Nephron progenitor cell (in vitro differentiated cells): Measurements from ENCODE around the gene KNDC1.
A peak's percentile ranks its signal among the peaks of the same experiment; 100 is the strongest.

Source experiments
- DNase-seq: peaks from one replicate; pipeline ENCODE4 v3.0.0; 2021
- H3K27ac Mint-ChIP-seq: 2 replicates; pipeline ENCODE4 v1.8.0; 2021; ENCODE audit warnings: mild to moderate bottlenecking, moderate library complexity, mixed read lengths
- H3K27me3 Mint-ChIP-seq: 2 replicates; pipeline ENCODE4 v1.8.0; 2021; ENCODE audit warnings: mild to moderate bottlenecking, low read depth, mixed read lengths; ENCODE audit not compliant: poor library complexity
- H3K36me3 Mint-ChIP-seq: 2 replicates; pipeline ENCODE4 v1.8.0; 2021; ENCODE audit warnings: low read depth, mixed read lengths
- H3K4me1 Mint-ChIP-seq: 2 replicates; pipeline ENCODE4 v1.8.0; 2021; ENCODE audit warnings: mixed read lengths
- H3K4me3 Mint-ChIP-seq: 2 replicates; pipeline ENCODE4 v1.8.0; 2021; ENCODE audit warnings: mild to moderate bottlenecking, moderate library complexity, mixed read lengths
- H3K9me3 Mint-ChIP-seq: 2 replicates; pipeline ENCODE4 v1.8.0; 2021; ENCODE audit warnings: mild to moderate bottlenecking, moderate library complexity, mixed read lengths
- TF ChIP-seq, protein P1 (sequence below): fragments of 200-600 bp; sonication (generic); IDR thresholded peaks from 2 replicates; pipeline ENCODE4 v1.5.0; 2021; ENCODE audit warnings: antibody characterized with exemption

Gene KNDC1

DNA sequence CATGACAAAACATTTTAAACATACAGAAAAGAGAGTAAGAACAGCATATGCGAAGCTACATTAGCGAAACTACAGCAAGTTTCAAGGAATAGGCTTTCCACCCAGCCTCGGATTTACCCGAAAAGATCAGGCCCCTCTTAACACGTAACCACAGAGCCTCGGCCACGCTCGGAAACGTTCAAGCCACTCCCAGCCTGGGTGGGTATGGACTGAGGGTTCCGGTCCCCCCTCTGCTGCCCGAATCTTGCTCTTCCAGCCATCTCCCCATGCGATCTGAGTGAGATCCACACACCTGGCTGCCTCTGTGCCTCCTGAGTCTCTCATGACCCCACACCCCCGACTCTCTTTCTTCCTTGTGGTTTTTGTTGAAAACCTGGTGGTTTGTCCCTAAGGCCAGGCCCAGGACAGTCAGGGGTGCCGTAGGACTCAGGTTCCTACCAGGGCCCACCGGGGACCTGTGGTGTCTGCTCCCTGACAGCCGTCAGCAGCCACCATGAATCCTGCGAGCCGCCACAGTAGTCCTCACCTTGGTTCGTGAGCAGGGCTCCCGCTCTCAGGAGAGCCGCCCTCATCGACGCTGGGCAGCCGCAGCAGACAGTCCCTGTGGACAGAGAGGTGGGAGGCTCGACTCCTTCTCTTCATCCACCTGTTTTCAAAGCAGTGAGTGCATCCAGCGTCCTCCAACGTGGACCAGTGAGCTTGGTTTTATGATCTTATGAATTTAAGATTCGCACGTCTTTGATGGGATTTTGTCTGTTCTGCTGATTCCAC is 18.5 kb downstream of the KNDC1 start:
- peaks cover 21% of the 10 kb centered on the region for H3K9me3 Mint-ChIP-seq

DNA sequence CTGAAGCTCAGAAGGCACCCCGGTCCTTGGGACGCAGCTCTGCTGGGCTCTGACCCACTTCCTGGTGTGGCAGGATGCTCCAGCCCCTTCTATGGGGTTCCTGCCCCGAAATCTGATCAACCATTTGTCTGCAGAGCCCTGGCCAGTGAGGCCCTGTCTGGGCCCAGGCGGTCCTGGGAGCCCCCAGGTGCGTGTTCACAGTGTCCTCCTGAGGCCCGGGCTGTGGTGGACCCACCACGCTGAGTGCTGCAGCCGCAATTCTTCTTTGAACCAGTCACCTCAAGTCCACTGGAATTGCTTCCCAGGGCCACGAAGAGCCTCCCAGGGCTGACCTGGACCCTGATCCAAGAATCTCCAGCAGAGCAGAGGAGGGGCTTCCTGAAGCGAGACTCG is 19.1 kb downstream of the KNDC1 start:
- Mint-ChIP-seq H3K9me3 (peaks cover 15% of the 10 kb centered on the region), H3K36me3 (peaks cover 12% of the 10 kb centered on the region), H3K27me3 (peaks cover 3% of the 10 kb centered on the region), H3K27ac (no peak overlapping the region), H3K4me3 (no peak overlapping the region), H3K4me1 (peaks cover 47% of the 10 kb centered on the region)
- no peak for DNase-seq
- TF ChIP-seq, protein P1, sequence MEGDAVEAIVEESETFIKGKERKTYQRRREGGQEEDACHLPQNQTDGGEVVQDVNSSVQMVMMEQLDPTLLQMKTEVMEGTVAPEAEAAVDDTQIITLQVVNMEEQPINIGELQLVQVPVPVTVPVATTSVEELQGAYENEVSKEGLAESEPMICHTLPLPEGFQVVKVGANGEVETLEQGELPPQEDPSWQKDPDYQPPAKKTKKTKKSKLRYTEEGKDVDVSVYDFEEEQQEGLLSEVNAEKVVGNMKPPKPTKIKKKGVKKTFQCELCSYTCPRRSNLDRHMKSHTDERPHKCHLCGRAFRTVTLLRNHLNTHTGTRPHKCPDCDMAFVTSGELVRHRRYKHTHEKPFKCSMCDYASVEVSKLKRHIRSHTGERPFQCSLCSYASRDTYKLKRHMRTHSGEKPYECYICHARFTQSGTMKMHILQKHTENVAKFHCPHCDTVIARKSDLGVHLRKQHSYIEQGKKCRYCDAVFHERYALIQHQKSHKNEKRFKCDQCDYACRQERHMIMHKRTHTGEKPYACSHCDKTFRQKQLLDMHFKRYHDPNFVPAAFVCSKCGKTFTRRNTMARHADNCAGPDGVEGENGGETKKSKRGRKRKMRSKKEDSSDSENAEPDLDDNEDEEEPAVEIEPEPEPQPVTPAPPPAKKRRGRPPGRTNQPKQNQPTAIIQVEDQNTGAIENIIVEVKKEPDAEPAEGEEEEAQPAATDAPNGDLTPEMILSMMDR = no peak

More for the DNA sequence above, 18.5 kb downstream of the KNDC1 start:
- Mint-ChIP-seq H3K4me3 (no peak overlapping the region), H3K27ac (no peak overlapping the region), H3K36me3 (peaks cover 16% of the 10 kb centered on the region), H3K4me1 (peaks cover 42% of the 10 kb centered on the region), H3K27me3 (peaks cover 3% of the 10 kb centered on the region)
- DNase-seq = no peak
- TF ChIP-seq, protein P1 = no peak

- peaks cover 3% of the 10 kb centered on the region for H3K27me3 Mint-ChIP-seq
- peak; percentile 42 for DNase-seq
- H3K27ac Mint-ChIP-seq = peak overlapping the region; percentile 71
- TF ChIP-seq, protein P1 = no peak
- H3K36me3 Mint-ChIP-seq = peaks cover 17% of the 10 kb centered on the region
- H3K4me3 Mint-ChIP-seq = no peak overlapping the region
- H3K4me1 Mint-ChIP-seq = peaks cover 52% of the 10 kb centered on the region
- H3K9me3 Mint-ChIP-seq = peaks cover 11% of the 10 kb centered on the region
Observed at GRCh38 chr10:133179651-133180050, 19.6 kb downstream of the KNDC1 start.

- Mint-ChIP-seq H3K4me1 (peaks cover 58% of the 10 kb centered on the region), H3K9me3 (peaks cover 10% of the 10 kb centered on the region), H3K4me3 (no peak overlapping the region), H3K27ac (peak overlapping the region; percentile 95), H3K27me3 (peaks cover 3% of the 10 kb centered on the region), H3K36me3 (peaks cover 17% of the 10 kb centered on the region)
- TF ChIP-seq, protein P1 = no peak
- DNase-seq = no peak
Observed at GRCh38 chr10:133180192-133180964, 20.4 kb downstream of the KNDC1 start.

- H3K27me3 Mint-ChIP-seq = peaks cover 3% of the 10 kb centered on the region
- peak overlapping the region; percentile 54 for H3K27ac Mint-ChIP-seq
- H3K9me3 Mint-ChIP-seq = peaks cover 10% of the 10 kb centered on the region
- peaks cover 17% of the 10 kb centered on the region for H3K36me3 Mint-ChIP-seq
- TF ChIP-seq, protein P1 = no peak
- H3K4me3 Mint-ChIP-seq = no peak overlapping the region
- peaks cover 60% of the 10 kb centered on the region for H3K4me1 Mint-ChIP-seq
- DNase-seq = no peak
Observed at GRCh38 chr10:133180965-133181639, 21.1 kb downstream of the KNDC1 start.
